ENCODE data around the gene KXD1. TPM values are rescaled to one million over a fixed set of nuclear protein-coding genes. Genes with fewer than 3 reads are reported as not detected.

The KXD1 gene
- 100 to 1,000 TPM in 2 of 5 experiments, 10 to 100 TPM in 3; 74.7 to 108 (median 99.9) TPM for total RNA-seq
- 10 to 100 TPM; 70.3 to 78.5 TPM for polyA plus RNA-seq
- total RNA-seq, result 59.9 reads per million, percentile 75 among the genes with 10 or more reads in this experiment

DNA sequence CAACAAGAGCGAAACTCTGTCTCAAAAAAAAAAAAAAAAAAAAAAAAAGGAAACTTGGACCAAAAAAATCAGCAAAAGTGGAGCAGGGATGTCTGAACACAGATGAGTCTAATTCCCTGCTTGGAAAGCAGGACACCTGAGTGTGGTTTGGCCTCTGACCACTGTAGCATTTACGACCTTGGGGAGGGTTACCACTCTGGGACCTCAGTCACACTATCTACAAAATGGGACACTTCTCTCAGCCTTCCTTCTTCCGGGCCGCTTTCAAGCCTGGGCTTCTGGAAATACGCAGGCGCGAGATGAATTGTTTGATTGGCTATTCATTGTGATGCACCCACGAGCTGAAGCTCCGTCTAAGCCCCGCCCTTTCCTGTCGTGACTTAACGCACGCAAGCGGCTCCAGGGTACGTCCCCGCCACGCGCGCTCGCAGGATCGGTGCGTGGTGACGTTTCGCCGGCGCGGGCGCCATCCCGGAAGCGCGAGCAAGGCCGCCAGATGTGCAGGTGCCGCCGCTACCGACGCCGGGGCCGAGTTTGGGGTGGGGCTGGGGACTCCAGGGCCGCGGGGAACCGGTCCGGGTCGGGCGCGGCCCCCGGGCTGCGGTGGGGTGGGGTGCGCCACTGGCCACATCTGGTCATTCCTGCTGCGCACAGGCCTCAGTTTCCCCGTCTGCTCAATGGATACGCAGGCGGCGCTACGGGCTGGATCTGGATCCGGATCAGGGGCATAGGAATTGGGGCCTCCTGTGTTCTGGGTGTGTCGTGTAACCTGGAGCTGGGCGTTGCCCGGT lies at the start of gene KXD1:
TSS of gene KXD1 (plus strand) at position 460 of the 791 bp plus-strand sequence. CDS start 4,187 bp downstream, outside the sequence.
- Histone ChIP-seq H3K36me3 (ENCODE audit: control insufficient read depth in 2 of 3, insufficient read depth in 3 of 3, low read length in 3 of 3) (peaks cover 0 to 12% (median 6%) of the 10 kb centered on the region in 3 experiments), H3K9me3 (ENCODE audit: control insufficient read depth in 2 of 3, low read length in 3 of 3) (no peaks in the 10 kb centered on the region), H3K27me3 (ENCODE audit: control insufficient read depth in 2 of 2, insufficient read depth in 2 of 2, low read length in 2 of 2) (no peaks in the 10 kb centered on the region), H3K4me3 (ENCODE audit: low read length) (peak within 1 kb of the TSS; percentile 84), H3K4me1 (ENCODE audit: control insufficient read depth in 2 of 2, insufficient read depth in 2 of 2, low read length in 2 of 2) (peaks cover 13 to 15% of the 10 kb centered on the region in 2 donors), H3K27ac (ENCODE audit: low read depth, low read length) (peak within 1 kb of the TSS; percentile 95)
- peak; percentile 89 to 99 (median 97) for DNase-seq
- Mint-ChIP-seq H3K27me3 (no peaks in the 10 kb centered on the region), H3K9me3 (peaks cover 0 to 2% (median 0%) of the 10 kb centered on the region in 11 donors), H3K36me3 (peaks cover 0 to 7% (median 3%) of the 10 kb centered on the region in 5 donors), H3K4me1 (peaks cover 6 to 25% (median 23%) of the 10 kb centered on the region in 7 donors), H3K4me3 (peak within 1 kb of the TSS; percentile 83 to 93 (median 91)), H3K27ac (peak within 1 kb of the TSS; percentile 87 to 97 (median 96))
- POLR2A ChIA-PET, result interaction anchor here (0.6 to 2.6 kb wide), 22 partner anchors 9 to 1433 kb away, joined by 3 to 47 read pairs (median 5); partner anchors contain the start of genes COPE, DDX49, ELL and FKBP8
- intact Hi-C loops (cut with micrococcal nuclease), result loop anchor here (1.0 to 2.0 kb wide), 11 partner anchors 13 to 364 kb away; partner anchors contain the start of genes COPE (in 2 of the 2), DDX49 (in 2 of the 2), ELL (in 2 of the 2) and UBA52 (in 2 of the 2)
- peak; percentile 100 for ATAC-seq
- CTCF ChIA-PET, result interaction anchor here (0.6 to 2.1 kb wide), 8 partner anchors 10 to 289 kb away, joined by 3 to 11 read pairs (median 4); partner anchors contain the start of genes REX1BD and UBA52

DNA sequence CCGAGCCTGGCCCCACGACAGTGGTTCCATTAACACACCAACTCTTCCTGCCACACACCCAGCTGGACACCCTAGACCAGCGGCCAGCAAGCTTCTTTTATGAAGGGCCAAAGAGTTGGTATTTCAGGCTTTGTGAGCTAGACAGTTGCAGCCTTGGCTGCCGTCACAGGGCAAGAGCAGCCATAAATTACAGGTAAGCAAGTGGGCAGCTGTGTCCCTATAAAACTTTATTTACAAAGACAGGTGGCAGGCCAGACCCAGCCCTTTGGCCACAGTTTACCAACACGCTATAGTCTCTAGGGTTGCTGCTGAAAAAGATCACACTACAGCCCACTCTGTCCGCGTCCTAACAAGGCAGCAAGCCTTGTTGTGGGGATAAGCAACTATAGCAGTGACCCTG lies 49.1 kb upstream of the KXD1 start:
- CTCF ChIA-PET, result no interaction called here
- H3K4me3 Mint-ChIP-seq, result no peak overlapping the region
- no peak overlapping the region for H3K4me3 ChIP-seq (ENCODE audit: low read length)
- no peaks in the 10 kb centered on the region for H3K36me3 Mint-ChIP-seq
- POLR2A ChIA-PET, result no interaction called here
- H3K27ac Mint-ChIP-seq, result peak overlapping the region in 2 of 9 donors; percentile 17 to 41
- H3K27me3 ChIP-seq (ENCODE audit: control insufficient read depth in 2 of 2, insufficient read depth in 2 of 2, low read length in 2 of 2), result no peaks in the 10 kb centered on the region
- peaks cover 37 to 59% of the 10 kb centered on the region in 2 donors for H3K4me1 ChIP-seq (ENCODE audit: control insufficient read depth in 2 of 2, insufficient read depth in 2 of 2, low read length in 2 of 2)
- H3K36me3 ChIP-seq (ENCODE audit: control insufficient read depth in 2 of 3, insufficient read depth in 3 of 3, low read length in 3 of 3), result no peaks in the 10 kb centered on the region
- peaks cover 36 to 82% (median 61%) of the 10 kb centered on the region in 7 donors for H3K4me1 Mint-ChIP-seq
- ATAC-seq (no peak), DNase-seq (no peak)
- no peaks in the 10 kb centered on the region for H3K27me3 Mint-ChIP-seq
- no peaks in the 10 kb centered on the region for H3K9me3 ChIP-seq (ENCODE audit: control insufficient read depth in 2 of 3, low read length in 3 of 3)
- no peaks in the 10 kb centered on the region for H3K9me3 Mint-ChIP-seq
- no peak overlapping the region for H3K27ac ChIP-seq (ENCODE audit: low read depth, low read length)
- intact Hi-C loops (cut with micrococcal nuclease), result no loop called here

GRCh38 chr19:18510216-18510615 lies 47.5 kb upstream of the KXD1 start:
- Histone ChIP-seq H3K4me1 (ENCODE audit: control insufficient read depth in 2 of 2, insufficient read depth in 2 of 2, low read length in 2 of 2) (peaks cover 33 to 50% of the 10 kb centered on the region in 2 donors), H3K9me3 (ENCODE audit: control insufficient read depth in 2 of 3, low read length in 3 of 3) (no peaks in the 10 kb centered on the region), H3K36me3 (ENCODE audit: control insufficient read depth in 2 of 3, insufficient read depth in 3 of 3, low read length in 3 of 3) (no peaks in the 10 kb centered on the region), H3K4me3 (ENCODE audit: low read length) (no peak overlapping the region), H3K27ac (ENCODE audit: low read depth, low read length) (no peak overlapping the region), H3K27me3 (ENCODE audit: control insufficient read depth in 2 of 2, insufficient read depth in 2 of 2, low read length in 2 of 2) (no peaks in the 10 kb centered on the region)
- Mint-ChIP-seq H3K36me3 (no peaks in the 10 kb centered on the region), H3K9me3 (no peaks in the 10 kb centered on the region), H3K27me3 (no peaks in the 10 kb centered on the region), H3K27ac (peak overlapping the region in 1 of 9 donors; percentile 56), H3K4me1 (peaks cover 31 to 78% (median 58%) of the 10 kb centered on the region in 7 donors), H3K4me3 (no peak overlapping the region)
- ChIA-PET POLR2A (interaction anchor here (0.6 kb wide), 1 partner anchor 35 kb away, joined by 4 read pairs; no protein-coding TSS in a partner anchor), CTCF (no interaction called here)
- ATAC-seq (no peak), DNase-seq (no peak)
- intact Hi-C loops (cut with micrococcal nuclease), result no loop called here

DNA sequence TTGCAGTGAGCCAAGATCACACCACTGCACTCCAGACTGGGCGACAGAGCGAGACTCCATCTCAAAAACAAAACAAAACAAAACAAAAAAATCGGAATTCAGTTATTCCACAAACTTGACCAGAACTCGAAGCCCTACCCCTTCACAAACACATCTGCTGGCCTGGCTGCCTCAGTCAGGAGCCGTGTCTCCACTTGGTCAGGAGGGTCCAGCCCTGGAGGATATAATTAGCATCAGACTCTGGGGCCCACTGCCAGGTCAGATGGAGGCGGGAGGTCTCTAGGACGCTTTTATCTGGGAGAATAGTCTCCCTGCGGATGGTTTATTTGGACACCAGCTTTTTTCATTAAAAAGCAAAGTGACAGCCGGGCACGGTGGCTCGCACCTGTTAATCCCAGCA lies 43.8 kb upstream of the KXD1 start:
- H3K9me3 ChIP-seq (ENCODE audit: control insufficient read depth in 2 of 3, low read length in 3 of 3), result no peaks in the 10 kb centered on the region
- H3K36me3 Mint-ChIP-seq, result no peaks in the 10 kb centered on the region
- no peak overlapping the region for H3K4me3 Mint-ChIP-seq
- DNase-seq, result no peak
- H3K27ac ChIP-seq (ENCODE audit: low read depth, low read length), result no peak overlapping the region
- peak overlapping the region in 2 of 9 donors; percentile 26 to 27 for H3K27ac Mint-ChIP-seq
- H3K27me3 Mint-ChIP-seq, result no peaks in the 10 kb centered on the region
- peaks cover 3 to 39% of the 10 kb centered on the region in 2 donors for H3K4me1 ChIP-seq (ENCODE audit: control insufficient read depth in 2 of 2, insufficient read depth in 2 of 2, low read length in 2 of 2)
- H3K4me1 Mint-ChIP-seq, result peaks cover 10 to 62% (median 47%) of the 10 kb centered on the region in 7 donors
- CTCF ChIA-PET, result no interaction called here
- intact Hi-C loops (cut with micrococcal nuclease), result no loop called here
- no peak for ATAC-seq
- no peaks in the 10 kb centered on the region for H3K9me3 Mint-ChIP-seq
- H3K4me3 ChIP-seq (ENCODE audit: low read length), result no peak overlapping the region
- no peaks in the 10 kb centered on the region for H3K27me3 ChIP-seq (ENCODE audit: control insufficient read depth in 2 of 2, insufficient read depth in 2 of 2, low read length in 2 of 2)
- POLR2A ChIA-PET, result no interaction called here
- H3K36me3 ChIP-seq (ENCODE audit: control insufficient read depth in 2 of 3, insufficient read depth in 3 of 3, low read length in 3 of 3), result no peaks in the 10 kb centered on the region

DNA sequence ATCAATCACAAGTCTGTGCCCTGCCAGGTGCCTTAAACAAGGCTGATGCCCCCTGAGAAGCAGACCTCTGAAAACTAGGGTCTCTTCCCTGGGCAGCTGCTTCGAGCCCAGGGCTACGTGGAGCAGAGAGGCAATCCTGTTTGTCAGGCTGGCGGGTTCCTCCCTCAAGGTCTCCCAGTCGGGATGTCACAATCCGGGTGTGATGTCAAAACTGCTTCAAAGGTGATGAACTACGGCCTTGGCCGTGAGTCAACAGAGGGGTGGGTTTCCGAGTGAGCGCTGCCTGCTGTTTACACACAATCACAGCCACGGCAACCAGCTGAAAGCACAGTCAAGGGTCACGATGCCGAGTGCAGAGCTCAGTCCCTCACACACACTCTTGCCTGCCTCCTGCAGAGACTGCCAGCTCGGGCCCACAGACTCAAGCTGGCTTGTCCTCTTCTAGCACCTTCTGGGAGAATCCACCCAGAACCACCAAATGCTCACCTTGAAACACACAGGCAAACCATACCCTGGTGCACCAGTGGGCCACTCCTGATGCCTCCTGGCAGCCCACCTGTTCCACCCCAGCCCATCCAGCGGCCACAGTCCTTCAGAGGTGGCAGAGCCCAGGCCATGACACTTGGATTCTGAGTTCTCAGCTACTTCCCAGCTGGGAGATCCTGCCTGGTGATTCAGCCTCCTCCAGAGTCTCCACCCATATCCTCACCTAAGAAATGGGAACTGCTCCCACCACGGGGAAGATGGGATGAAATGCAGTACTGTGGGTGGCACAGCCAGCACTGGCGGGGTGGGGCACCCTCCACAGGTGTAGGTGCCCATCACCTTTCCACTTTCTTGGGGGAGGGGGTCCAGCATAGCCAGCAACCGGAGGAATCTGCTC lies 42.6 kb upstream of the KXD1 start:
- Histone ChIP-seq H3K4me3 (ENCODE audit: low read length) (no peak overlapping the region), H3K27ac (ENCODE audit: low read depth, low read length) (no peak overlapping the region), H3K27me3 (ENCODE audit: control insufficient read depth in 2 of 2, insufficient read depth in 2 of 2, low read length in 2 of 2) (no peaks in the 10 kb centered on the region), H3K9me3 (ENCODE audit: control insufficient read depth in 2 of 3, low read length in 3 of 3) (no peaks in the 10 kb centered on the region), H3K36me3 (ENCODE audit: control insufficient read depth in 2 of 3, insufficient read depth in 3 of 3, low read length in 3 of 3) (no peaks in the 10 kb centered on the region), H3K4me1 (ENCODE audit: control insufficient read depth in 2 of 2, insufficient read depth in 2 of 2, low read length in 2 of 2) (peaks cover 3 to 34% of the 10 kb centered on the region in 2 donors)
- ChIA-PET CTCF (no interaction called here), POLR2A (no interaction called here)
- DNase-seq (no peak), ATAC-seq (peak; percentile 86)
- Mint-ChIP-seq H3K4me3 (no peak overlapping the region), H3K27ac (peak overlapping the region in 2 of 9 donors; percentile 32 to 55), H3K27me3 (no peaks in the 10 kb centered on the region), H3K9me3 (no peaks in the 10 kb centered on the region), H3K4me1 (peaks cover 8 to 60% (median 50%) of the 10 kb centered on the region in 7 donors), H3K36me3 (no peaks in the 10 kb centered on the region)
- intact Hi-C loops (cut with micrococcal nuclease), result no loop called here

- POLR2A ChIA-PET, result no interaction called here
- H3K4me3 Mint-ChIP-seq, result no peak overlapping the region
- no peak overlapping the region for H3K27ac ChIP-seq (ENCODE audit: low read depth, low read length)
Measured at GRCh38 chr19:18515959-18516358, 41.7 kb upstream of the KXD1 start.

More at GRCh38 chr19:18515959-18516358, 41.7 kb upstream of the KXD1 start:
- ATAC-seq (no peak), DNase-seq (no peak)
- H3K27me3 ChIP-seq (ENCODE audit: control insufficient read depth in 2 of 2, insufficient read depth in 2 of 2, low read length in 2 of 2), result no peaks in the 10 kb centered on the region
- CTCF ChIA-PET, result no interaction called here
- Mint-ChIP-seq H3K9me3 (no peaks in the 10 kb centered on the region), H3K4me1 (peaks cover 11 to 59% (median 53%) of the 10 kb centered on the region in 7 donors), H3K27ac (no peak overlapping the region), H3K36me3 (no peaks in the 10 kb centered on the region), H3K27me3 (no peaks in the 10 kb centered on the region)
- intact Hi-C loops (cut with micrococcal nuclease), result no loop called here
- no peaks in the 10 kb centered on the region for H3K9me3 ChIP-seq (ENCODE audit: control insufficient read depth in 2 of 3, low read length in 3 of 3)
- H3K4me1 ChIP-seq (ENCODE audit: control insufficient read depth in 2 of 2, insufficient read depth in 2 of 2, low read length in 2 of 2), result peaks cover 5 to 31% of the 10 kb centered on the region in 2 donors
- no peaks in the 10 kb centered on the region for H3K36me3 ChIP-seq (ENCODE audit: control insufficient read depth in 2 of 3, insufficient read depth in 3 of 3, low read length in 3 of 3)
- H3K4me3 ChIP-seq (ENCODE audit: low read length), result no peak overlapping the region
